Hepatocyte (in vitro differentiated cells): ENCODE results near the gene CCR5.

Experiments
- CTCF ChIP-seq: fragments of 200-600 bp; sonication (generic); IDR thresholded peaks from 2 replicates; pipeline ENCODE4 v1.5.1; 2016; ENCODE audit warnings: antibody characterized with exemption, mild to moderate bottlenecking; ENCODE audit not compliant: poor library complexity
- EZH2 ChIP-seq: fragments of 200-600 bp; sonication (generic); IDR thresholded peaks from 2 replicates; pipeline ENCODE4 v1.6.1; 2016; ENCODE audit warnings: antibody characterized with exemption, mild to moderate bottlenecking, borderline replicate concordance
- EZH2phosphoT487 ChIP-seq: fragments of 200-600 bp; sonication (generic); IDR thresholded peaks from one replicate; pipeline ENCODE4 v1.6.1; 2018; ENCODE audit warnings: antibody characterized with exemption, mild to moderate bottlenecking, low read depth, moderate library complexity; ENCODE audit not compliant: unreplicated experiment, severe bottlenecking

GRCh38 chr3:46370839-46371518 lies at the start of gene CCR5:
- TF ChIP-seq CTCF (no peak), EZH2 (no peak), EZH2phosphoT487 (no peak)
